Activated naive CD8-positive, alpha-beta T cell (primary cell): ENCODE data around the gene INPP5A.

ENCODE experiments used
- H3K27ac Mint-ChIP-seq: one replicate; pipeline ENCODE4 v1.8.0; 2021; ENCODE audit warnings: mixed read lengths
- H3K27me3 Mint-ChIP-seq: one replicate; pipeline ENCODE4 v1.8.0; 2021; ENCODE audit warnings: mixed read lengths
- H3K36me3 Mint-ChIP-seq: one replicate; pipeline ENCODE4 v1.8.0; 2021; ENCODE audit warnings: mixed read lengths
- H3K4me1 Mint-ChIP-seq: one replicate; pipeline ENCODE4 v1.8.0; 2021; ENCODE audit warnings: low read depth, mixed read lengths
- H3K4me3 Mint-ChIP-seq: one replicate; pipeline ENCODE4 v1.8.0; 2021; ENCODE audit warnings: mild to moderate bottlenecking, mixed read lengths
- H3K9me3 Mint-ChIP-seq: one replicate; pipeline ENCODE4 v1.8.0; 2021; ENCODE audit warnings: low read depth, mixed read lengths

Gene INPP5A

GRCh38 chr10:132602614-132603013, 65.0 kb downstream of the INPP5A start:
- Mint-ChIP-seq H3K36me3 (peaks cover 17% of the 10 kb centered on the region), H3K9me3 (peaks cover 5% of the 10 kb centered on the region), H3K4me3 (no peak overlapping the region), H3K4me1 (peaks cover 26% of the 10 kb centered on the region), H3K27me3 (no peaks in the 10 kb centered on the region), H3K27ac (no peak overlapping the region)

DNA sequence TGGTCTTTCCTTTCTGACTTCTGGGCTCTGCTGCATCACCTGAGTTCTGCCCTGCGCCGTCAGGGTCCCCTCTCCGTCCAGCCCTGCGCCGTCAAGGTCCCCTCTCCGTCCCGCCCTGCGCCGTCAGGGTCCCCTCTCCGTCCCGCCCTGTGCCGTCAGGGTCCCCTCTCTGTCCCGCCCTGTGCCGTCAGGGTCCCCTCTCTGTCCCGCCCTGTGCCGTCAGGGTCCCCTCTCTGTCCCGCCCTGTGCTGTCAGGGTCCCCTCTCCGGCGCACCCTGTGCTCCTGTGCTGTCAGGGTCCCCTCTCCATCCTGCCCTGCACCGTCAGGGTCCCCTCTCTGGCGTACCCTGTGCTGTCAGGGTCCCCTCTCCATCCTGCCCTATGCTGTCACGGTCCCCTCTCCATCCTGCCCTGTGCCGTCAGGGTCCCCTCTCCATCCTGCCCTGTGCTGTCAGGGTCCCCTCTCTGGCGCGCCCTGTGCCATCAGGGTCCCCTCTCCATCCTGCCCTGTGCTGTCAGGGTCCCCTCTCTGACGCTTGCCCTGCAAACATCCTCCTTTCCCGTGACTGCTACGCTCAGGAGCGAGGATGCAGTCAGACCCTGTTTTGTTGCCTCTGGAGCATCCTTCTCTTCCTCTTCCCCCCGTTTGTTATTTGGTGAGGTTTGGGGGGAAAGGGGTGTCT, 66.4 kb downstream of the INPP5A start:
- Mint-ChIP-seq H3K4me3 (no peak overlapping the region), H3K27ac (no peak overlapping the region), H3K36me3 (peaks cover 12% of the 10 kb centered on the region), H3K9me3 (peaks cover 5% of the 10 kb centered on the region), H3K27me3 (no peaks in the 10 kb centered on the region), H3K4me1 (peaks cover 22% of the 10 kb centered on the region)

- Mint-ChIP-seq H3K9me3 (peaks cover 5% of the 10 kb centered on the region), H3K36me3 (peaks cover 12% of the 10 kb centered on the region), H3K27me3 (no peaks in the 10 kb centered on the region), H3K4me1 (peaks cover 26% of the 10 kb centered on the region), H3K4me3 (no peak overlapping the region), H3K27ac (no peak overlapping the region)
Measured at GRCh38 chr10:132604686-132605085, 67.1 kb downstream of the INPP5A start.

GRCh38 chr10:132605390-132605789, 67.8 kb downstream of the INPP5A start:
- Mint-ChIP-seq H3K9me3 (peaks cover 2% of the 10 kb centered on the region), H3K27me3 (no peaks in the 10 kb centered on the region), H3K4me3 (no peak overlapping the region), H3K36me3 (peaks cover 7% of the 10 kb centered on the region), H3K4me1 (peaks cover 26% of the 10 kb centered on the region), H3K27ac (no peak overlapping the region)

GRCh38 chr10:132606031-132606491, 68.5 kb downstream of the INPP5A start:
- Mint-ChIP-seq H3K36me3 (peaks cover 7% of the 10 kb centered on the region), H3K4me3 (no peak overlapping the region), H3K9me3 (no peaks in the 10 kb centered on the region), H3K4me1 (peaks cover 30% of the 10 kb centered on the region), H3K27ac (no peak overlapping the region), H3K27me3 (no peaks in the 10 kb centered on the region)

GRCh38 chr10:132606536-132607316, 69.1 kb downstream of the INPP5A start:
- H3K9me3 Mint-ChIP-seq = no peaks in the 10 kb centered on the region
- no peaks in the 10 kb centered on the region for H3K27me3 Mint-ChIP-seq
- H3K36me3 Mint-ChIP-seq = peaks cover 5% of the 10 kb centered on the region
- H3K4me3 Mint-ChIP-seq = no peak overlapping the region
- H3K27ac Mint-ChIP-seq = no peak overlapping the region
- peaks cover 28% of the 10 kb centered on the region for H3K4me1 Mint-ChIP-seq

- Mint-ChIP-seq H3K27ac (no peak overlapping the region), H3K27me3 (no peaks in the 10 kb centered on the region), H3K9me3 (no peaks in the 10 kb centered on the region), H3K36me3 (peaks cover 5% of the 10 kb centered on the region), H3K4me3 (no peak overlapping the region), H3K4me1 (peaks cover 33% of the 10 kb centered on the region)
Measured at GRCh38 chr10:132607491-132607890, 69.9 kb downstream of the INPP5A start.

DNA sequence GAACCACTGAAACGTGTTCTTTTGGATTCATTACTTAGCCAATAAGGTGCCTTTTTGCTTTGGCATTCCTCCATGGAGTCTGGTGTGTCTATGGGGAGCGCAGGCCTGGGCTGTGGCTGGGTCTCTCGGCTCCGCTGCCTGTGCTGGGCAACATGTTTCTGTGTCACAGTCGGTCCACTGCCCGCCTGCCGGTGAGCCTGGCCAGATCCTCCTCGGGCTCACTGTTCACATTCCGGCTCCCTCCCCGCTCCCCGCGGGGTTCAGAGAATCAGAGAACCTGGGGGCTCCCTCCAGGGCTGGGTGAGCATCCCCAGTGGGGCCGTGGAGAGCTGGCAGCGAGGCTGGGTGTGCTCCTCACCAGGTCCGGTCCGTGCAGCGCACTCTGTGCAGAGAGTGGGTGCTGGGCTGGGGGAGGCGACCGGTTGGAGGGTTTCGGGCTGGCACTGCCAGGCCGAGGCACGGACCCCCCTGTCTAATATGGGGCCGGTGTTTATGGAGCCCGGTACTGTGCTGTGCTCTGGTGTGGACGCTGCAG, 70.4 kb downstream of the INPP5A start:
- Mint-ChIP-seq H3K4me3 (no peak overlapping the region), H3K4me1 (peaks cover 29% of the 10 kb centered on the region), H3K9me3 (no peaks in the 10 kb centered on the region), H3K27ac (no peak overlapping the region), H3K36me3 (peaks cover 4% of the 10 kb centered on the region), H3K27me3 (no peaks in the 10 kb centered on the region)

- H3K27ac Mint-ChIP-seq = no peak overlapping the region
- H3K9me3 Mint-ChIP-seq = no peaks in the 10 kb centered on the region
- H3K4me1 Mint-ChIP-seq = peaks cover 27% of the 10 kb centered on the region
- peaks cover 3% of the 10 kb centered on the region for H3K36me3 Mint-ChIP-seq
- H3K27me3 Mint-ChIP-seq = no peaks in the 10 kb centered on the region
- no peak overlapping the region for H3K4me3 Mint-ChIP-seq
Measured at GRCh38 chr10:132608511-132609195, 71.1 kb downstream of the INPP5A start.

DNA sequence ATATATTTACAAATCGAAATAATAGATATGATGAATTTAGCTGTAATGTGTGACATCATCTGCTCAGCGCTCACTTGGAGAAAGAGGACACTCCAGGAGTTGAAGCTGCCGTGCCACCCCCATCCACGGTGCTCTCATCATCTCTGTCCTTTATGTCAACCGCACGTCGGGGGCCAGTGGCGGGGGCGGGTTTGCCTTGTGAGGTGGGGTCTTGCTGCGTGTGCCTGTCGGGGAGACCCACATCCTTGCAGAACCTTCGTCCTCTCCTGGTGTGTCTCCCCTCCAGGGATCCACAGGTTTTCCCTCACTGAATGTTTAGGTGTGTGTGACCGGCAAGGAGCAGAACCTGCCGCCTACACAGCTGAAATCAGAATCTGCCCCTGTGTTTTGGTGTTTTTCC, 71.6 kb downstream of the INPP5A start:
- Mint-ChIP-seq H3K4me3 (no peak overlapping the region), H3K27me3 (no peaks in the 10 kb centered on the region), H3K4me1 (peaks cover 30% of the 10 kb centered on the region), H3K27ac (no peak overlapping the region), H3K36me3 (peaks cover 3% of the 10 kb centered on the region), H3K9me3 (no peaks in the 10 kb centered on the region)

GRCh38 chr10:132610071-132610701, 72.6 kb downstream of the INPP5A start:
- Mint-ChIP-seq H3K27ac (no peak overlapping the region), H3K27me3 (no peaks in the 10 kb centered on the region), H3K4me1 (peaks cover 25% of the 10 kb centered on the region), H3K4me3 (no peak overlapping the region), H3K36me3 (peaks cover 3% of the 10 kb centered on the region), H3K9me3 (no peaks in the 10 kb centered on the region)

DNA sequence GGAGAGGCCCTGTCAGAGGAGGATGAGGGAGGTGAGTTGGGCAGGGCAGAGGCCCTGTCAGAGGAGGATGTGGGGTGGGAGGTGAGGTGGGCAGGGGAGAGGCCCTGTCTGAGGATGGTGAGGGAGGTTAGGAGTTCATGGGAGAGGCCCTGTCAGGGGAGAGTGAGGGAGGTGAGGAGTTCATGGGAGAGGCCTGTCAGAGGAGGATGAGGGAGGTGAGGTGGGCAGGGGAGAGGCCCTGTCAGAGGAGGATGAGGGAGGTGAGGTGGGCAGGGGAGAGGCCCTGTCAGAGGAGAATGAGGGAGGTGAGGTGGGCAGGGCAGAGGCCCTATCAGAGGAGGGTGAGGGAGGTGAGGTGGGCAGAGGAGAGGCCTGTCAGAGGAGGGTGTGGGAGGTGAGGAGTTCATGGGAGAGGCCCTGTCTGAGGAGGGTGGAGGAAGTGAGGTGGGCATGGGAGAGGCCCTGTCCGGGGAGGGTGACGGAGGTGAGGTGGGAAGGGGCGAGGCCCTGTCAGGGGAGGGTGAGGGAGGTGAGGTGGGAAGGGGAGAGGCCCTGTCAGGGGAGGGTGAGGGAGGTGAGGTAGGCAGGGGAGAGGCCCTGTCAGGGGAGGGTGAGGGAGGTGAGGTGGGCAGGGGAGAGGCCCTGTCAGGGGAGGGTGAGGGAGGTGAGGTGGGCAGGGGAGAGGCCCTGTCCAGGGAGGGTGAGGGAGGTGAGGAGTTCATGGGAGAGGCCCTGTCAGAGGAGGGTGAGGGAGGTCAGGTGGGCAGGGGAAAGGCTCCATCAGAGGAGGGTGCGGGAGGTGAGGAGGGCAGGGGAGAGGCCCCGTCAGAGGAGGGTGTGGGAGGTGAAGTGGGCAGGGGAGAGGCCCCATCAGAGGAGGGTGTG, 73.7 kb downstream of the INPP5A start:
- H3K27ac Mint-ChIP-seq = peak overlapping the region; percentile 66

GRCh38 chr10:132611986-132612385, 74.4 kb downstream of the INPP5A start:
- H3K36me3 Mint-ChIP-seq = peaks cover 9% of the 10 kb centered on the region
- H3K27ac Mint-ChIP-seq = no peak overlapping the region
- no peaks in the 10 kb centered on the region for H3K27me3 Mint-ChIP-seq

More for the DNA sequence above, 73.7 kb downstream of the INPP5A start:
- H3K36me3 Mint-ChIP-seq = peaks cover 4% of the 10 kb centered on the region
- H3K27me3 Mint-ChIP-seq = no peaks in the 10 kb centered on the region
- peaks cover 30% of the 10 kb centered on the region for H3K4me1 Mint-ChIP-seq
- H3K9me3 Mint-ChIP-seq = no peaks in the 10 kb centered on the region
- no peak overlapping the region for H3K4me3 Mint-ChIP-seq

More at GRCh38 chr10:132611986-132612385, 74.4 kb downstream of the INPP5A start:
- Mint-ChIP-seq H3K4me3 (no peak overlapping the region), H3K9me3 (no peaks in the 10 kb centered on the region), H3K4me1 (peaks cover 35% of the 10 kb centered on the region)
